ENCODE results near the gene SLC9C2.
"Not testable (repeated sequence)": the region's sequence is repeated elsewhere in the genome, so short reads cannot be mapped to it uniquely, and the experiment has no call there.

Gene SLC9C2

DNA sequence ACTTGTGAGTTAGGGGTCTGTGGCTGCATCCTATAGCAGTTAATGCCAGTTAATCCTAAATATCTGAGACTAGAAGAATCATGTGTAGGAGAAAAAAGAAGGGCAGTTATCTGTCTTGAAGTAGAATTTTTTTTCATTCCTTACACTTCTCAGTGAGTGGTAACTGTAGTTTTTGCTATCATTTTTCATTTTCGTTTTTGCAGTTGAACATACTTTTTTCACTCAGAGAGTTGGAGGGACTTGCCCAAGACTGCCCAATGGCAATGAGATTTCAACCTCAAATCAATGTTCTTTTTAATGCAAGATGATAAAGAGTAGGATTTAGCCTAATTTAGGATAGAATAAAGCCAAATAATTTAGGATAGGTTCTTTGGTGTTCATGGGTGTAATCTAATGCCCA is 120.2 kb downstream of the SLC9C2 start:
- no peak for DNase-seq

DNA sequence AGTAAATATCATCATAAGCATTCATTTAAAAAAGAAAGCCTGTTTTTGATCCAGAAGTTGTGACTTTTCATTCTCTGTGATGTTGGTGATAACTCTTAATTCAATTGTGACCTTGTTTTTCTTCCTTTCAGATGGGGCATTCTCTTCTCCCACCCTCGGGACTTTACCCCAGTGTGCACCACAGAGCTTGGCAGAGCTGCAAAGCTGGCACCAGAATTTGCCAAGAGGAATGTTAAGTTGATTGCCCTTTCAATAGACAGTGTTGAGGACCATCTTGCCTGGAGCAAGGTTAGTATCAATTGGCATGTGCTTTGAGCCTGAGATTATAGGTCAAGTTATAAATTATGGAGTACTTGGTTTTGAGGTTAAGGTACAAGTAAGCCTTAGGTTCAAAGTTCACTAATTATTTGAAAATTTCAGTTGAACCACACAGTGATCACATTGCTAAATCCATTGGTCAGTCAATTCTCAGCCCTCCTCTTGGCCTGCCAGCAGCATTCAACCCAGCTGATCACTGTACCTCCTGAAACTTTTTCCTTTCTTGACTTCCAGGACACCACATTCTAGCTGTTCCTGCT is 121.6 kb downstream of the SLC9C2 start:
- DNase-seq, result no peak

DNA sequence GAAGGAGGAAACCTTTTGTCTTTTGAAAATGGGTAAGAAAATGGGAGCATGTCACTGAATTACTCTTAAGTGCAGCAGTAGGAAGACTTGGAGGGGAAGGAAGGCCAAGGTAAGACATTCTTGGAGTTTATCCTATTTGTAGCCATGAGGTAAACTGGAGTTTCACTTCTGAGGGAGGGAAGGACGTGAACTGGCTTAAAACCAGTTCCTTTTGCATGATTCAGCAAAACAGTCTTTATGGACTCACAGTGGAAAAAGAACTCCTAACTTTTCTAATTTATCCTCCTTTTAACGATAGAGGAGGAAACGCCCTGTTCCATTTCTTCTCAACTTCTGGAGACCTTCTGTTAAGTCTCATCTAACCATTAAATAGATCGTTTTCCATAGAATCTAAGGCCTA is 123.2 kb downstream of the SLC9C2 start:
- DNase-seq, result peak; percentile 17

DNA sequence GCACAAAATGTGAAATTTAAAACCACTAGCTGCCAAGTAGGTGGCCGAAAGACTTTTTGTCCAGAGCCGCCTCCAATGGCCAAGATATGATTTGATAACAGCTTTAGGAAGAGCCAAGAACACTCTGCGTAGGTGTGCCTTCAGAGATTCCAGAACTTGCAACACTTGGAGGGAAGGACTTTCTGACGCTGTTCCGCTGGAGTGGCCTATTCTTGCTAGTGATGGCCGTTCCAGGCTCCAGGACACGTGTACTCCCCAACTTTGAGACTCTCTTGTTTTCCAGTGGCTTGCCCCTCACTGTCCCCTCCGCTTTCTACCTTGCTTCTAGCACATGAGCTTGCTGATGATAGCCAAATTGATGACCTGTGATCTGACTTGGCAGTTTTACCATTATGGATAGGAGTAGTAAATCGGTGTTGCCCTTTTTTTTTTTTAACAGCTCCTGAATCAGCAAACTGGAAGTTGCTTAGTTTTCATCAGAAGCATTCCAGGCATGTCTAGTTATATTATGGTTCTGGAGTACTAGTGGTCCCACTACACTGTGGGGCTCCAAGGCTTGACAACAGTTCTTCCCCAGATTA is 124.7 kb downstream of the SLC9C2 start:
- DNase-seq, result peak; percentile 44

DNA sequence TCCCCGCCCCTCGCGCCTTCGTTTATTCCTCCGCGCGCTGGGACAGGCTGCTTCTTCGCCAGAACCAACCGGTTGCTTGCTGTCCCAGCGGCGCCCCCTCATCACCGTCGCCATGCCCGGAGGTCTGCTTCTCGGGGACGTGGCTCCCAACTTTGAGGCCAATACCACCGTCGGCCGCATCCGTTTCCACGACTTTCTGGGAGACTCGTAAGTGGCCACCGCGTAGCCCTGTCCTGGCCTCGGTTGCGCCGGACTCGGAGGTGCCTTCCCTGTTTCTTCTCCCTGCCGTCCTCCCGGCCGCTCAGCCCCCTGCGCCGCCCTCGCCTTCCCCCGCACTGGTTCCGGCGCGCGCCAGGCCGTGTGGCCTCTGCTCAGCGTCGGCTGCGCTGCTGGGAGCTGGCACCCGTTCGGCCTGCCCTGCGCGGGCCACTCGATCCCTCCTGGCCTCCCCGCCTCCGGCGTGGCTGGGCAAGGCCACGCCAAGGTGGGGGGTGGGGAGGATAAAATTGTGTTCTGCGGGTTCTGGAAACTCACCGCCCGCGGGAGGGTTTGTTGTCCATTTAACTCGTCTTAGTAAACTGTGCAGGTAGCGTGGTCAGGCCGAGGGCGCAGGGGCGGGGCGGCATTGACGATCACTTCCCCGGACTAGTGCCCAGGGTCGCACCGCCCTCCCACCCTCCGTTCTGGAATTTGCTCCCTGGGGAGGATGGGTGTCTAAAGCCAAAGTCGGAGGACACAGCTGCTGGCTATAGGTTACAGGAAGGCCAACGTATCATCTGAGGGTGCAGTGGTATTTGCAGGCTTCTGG is 125.4 kb downstream of the SLC9C2 start, which contains the start of gene PRDX6:
Gene PRDX6 (plus strand): TSS at position 50 of the 808 bp plus-strand sequence. CDS start 63 bp downstream, at position 113.
- peak; percentile 44 for DNase-seq

DNA sequence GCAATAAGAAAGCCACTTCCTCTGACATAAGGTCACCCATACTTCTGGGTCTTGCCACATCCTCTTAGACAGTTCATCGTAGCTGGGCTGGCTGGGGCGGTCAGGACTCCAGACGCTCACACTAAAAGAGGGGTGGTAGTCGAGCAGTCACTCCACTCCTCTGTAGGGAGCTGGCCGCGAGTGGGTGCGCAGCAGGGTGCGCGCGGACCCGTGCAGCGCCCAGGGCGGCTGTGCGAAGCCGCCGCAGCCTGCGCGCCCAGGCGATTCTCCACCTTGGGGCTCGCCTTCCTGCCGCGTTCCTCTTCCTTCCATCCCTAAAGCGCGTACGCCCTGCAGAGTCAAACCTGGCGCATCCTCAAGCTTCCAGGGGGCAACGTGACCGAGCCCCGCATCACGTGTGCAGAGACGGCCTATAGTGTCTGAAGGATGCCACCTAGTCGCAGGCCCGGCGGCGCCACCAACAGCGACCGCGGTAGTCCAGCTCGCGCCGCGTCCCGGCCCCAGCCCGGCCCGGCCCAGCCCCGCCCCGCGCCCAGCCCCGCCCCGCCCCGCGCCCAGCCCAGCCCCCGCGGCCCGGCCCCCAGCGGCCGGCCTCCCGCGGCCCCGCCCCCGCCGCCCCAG is 126.1 kb downstream of the SLC9C2 start:
- DNase-seq, result peak; percentile 92

DNA sequence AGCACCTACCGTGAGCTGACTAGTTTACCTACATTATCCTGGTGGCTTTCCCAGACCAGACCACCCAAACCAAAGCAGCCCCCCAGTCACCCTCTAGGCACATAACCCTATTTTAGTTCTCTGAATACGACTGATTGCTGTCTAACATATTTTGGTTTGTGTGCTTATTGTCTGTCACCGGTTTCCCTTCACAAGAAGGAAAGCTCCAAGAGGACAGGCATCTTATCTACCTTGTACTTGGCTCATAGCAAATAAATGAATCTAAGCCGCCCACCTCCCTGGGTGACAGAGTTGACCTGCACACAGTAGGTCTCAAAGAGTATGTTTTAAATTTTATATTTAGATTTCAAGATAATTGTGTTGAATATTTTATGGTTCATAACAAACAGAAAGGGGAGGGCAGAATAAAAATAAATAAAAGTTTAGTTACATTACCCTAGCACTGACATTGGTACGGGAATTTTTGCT is 126.6 kb downstream of the SLC9C2 start:
- DNase-seq, result no peak

DNA sequence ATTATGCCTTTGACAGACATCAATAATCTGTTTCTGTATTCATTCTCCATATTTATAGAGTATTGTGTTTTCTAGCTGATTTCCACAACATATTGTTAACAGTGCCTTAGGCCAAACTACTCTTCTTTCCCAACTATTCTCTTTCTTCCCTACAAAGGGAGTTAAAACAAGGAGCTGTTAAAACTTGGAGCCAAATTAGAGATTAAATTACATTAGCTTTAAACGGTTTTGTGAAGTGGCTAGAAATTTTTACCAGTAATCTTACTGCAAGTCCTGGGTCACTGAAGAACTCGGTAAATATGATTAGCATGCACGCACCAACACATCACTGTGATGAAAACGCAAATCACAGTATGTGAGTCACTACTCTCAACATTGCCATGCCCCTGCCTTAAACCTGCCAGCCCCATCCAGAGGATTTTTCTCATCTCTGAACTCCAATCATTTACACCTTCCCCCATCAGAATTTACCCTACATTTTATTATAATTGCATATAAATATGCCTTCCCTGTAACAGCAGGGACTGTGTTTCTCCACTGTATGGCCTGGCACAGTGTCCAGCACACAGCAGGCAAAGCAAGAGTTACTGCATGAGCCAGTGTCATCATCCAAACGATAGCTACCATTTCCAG is 127.2 kb downstream of the SLC9C2 start:
- no peak for DNase-seq

DNA sequence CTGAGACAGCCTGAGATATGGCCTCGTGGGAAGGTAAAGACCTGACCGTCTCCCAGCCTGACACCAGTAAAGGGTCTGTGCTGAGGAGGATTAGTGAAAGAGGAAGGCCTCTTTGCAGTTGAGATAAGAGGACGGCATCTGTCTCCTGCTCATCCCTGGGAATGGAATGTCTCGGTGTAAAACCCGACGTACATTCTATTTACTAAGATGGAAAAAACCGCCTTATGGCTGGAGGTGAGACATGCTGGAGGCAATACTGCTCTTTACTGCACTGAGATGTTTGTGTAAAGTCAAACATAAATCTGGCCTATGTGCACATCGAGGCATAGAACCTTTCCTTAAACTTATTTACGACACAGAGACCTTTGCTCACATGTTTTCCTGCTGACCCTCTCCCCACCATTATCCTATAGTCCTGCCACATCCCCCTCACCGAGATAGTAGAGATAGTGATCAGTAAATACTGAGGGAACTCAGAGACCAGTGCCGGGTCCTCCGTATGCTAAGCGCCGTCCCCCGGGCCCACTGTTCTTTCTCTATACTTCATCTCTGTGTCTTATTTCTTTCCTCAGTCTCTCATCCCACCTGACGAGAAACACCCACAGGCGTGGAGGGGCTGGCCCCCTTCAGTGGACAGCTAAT is 128.0 kb downstream of the SLC9C2 start:
- not testable (repeated sequence) for DNase-seq

DNA sequence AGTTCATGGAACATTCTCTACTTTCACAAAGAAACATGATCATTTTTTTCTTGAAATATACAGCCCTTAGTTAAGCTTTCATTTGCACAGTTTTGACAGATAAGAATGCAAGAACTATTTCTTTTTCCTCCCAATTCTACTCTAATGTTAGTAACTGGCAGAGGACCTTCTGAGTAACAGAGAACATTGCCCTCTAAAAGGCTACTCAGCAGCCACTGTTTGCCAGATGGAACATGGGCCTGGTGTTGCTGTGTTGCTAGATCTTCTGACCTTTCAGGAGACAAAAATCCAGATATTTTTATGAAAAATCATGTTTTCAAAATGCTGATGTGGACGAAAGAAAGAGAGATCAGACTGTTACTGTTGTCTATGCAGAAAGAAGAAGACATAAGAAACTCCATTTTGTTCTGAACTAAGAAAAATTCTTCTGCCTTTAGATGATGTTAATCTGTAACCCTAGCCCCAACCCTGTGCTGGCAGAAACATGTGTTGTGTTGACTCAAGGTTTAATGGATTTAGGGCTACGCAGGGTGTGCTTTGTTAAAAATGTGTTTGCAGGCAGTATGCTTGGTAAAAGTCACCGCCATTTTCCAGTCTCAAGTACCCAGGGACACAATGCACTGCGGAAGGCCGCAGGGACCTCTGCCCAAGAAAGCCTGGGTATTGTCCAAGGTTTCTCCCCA is 128.6 kb downstream of the SLC9C2 start:
- no peak for DNase-seq

DNA sequence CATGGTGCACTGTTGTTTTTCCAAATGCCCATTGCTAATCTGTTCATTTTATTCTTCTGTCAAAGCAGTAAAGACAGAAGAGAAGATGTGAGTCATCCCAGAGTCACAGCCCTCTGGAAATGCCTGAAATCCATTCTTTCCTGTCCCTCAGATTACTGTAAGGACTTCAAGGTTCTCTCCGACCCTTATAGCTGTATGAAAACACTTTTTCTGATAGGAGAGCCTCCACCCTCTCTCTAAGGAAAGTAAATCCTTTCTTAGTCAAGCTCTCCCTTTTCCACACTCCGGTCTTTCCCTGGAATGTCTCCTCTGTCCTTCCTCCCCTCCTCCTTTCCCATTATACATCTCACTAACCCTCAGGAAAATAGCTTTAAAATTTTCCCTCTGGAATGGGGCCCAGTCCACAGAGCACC is 129.3 kb downstream of the SLC9C2 start:
- DNase-seq, result no peak

DNA sequence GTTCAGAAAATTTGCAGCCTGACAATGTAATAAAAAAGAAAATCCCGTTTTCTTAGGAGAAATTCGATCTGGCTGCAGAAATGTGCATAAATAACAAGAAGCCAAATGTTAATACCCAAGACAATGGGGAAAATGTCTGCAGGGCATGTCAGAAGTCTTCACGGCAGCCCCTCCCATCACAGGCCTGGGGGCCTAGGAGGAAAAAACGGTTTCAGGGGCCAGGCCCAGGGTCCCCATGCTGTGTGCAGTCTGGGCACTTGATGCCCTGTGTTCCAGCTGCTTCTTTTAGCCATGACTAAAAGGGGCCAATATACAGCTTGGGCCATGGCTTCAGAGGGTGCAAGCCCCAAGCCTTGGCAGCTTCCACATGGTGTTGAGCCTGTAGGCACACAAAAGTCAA is 132.3 kb downstream of the SLC9C2 start:
- no peak for DNase-seq

DNA sequence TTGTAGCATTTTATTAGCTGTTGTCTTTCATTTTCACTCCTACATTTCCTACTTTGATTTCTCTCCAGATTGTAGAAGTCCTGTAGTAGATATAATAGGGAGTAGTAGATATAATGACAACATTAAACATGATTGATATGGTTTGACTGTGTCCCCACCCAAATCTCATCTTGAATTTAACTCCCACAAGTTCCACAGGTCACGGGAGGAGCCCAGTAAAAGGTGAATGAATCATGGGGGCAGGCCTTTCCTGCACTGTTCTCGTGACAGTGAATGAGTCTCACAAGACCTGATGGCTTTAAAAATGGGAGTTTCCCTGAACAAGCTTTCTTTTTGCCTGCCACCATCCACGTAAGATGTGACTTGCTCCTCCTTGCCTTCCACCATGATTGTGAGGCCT is 133.2 kb downstream of the SLC9C2 start:
- DNase-seq, result no peak

DNA sequence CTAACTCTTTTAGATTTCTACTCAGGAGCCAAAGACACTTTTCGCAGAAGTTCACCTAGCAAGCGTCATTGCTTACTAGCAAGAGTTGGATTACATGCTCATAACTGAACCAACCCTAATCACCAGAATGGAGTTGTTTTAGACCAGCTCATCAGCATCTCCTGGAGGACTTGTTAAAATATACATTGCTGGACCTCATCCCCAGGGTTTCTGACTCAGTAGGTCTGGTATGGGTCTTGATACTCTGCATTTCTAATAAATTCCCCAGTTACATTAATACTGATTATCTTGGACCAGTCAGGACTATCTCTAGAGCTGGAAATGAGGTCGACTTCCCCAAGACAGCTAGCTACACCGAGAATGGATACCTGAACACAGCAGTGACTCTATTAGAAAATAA is 135.4 kb downstream of the SLC9C2 start:
- DNase-seq, result no peak

DNA sequence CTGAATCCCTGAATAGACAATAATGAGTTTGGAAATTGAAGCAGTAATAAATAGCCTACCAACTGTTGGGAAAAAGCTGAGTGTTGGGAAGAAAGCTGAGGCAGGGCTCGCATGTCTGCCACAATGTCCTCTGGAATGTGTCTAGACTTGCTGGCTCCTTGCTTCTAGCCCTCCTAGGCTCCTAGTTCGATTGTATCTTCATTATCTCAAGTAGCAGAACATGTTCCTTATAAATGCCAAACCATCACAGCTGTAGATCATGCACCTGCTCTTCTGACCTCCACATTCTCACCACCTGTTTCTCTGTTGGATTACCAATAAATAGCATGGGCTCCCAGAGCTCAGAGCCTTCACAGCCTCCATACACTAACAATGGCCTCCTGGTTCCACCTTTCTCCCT is 138.7 kb downstream of the SLC9C2 start:
- not testable (repeated sequence) for DNase-seq

DNA sequence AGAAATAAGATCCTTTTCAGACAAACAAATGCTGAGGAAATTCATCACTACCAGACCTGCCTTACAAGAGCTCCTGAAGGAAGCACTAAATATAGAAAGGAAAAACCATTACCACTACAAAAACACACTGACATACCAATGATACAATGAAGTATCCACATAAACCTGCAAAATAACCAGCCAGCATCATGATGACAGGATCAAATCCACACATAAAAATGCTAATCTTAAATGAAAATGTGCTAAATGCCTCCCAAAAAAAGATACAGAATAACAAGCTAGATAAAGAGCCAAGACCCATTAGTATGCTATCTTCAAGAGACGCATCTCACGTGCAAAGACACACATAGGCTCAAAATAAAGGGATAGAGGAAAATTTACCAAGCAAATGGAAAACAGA is 140.2 kb downstream of the SLC9C2 start:
- DNase-seq, result not testable (repeated sequence)

DNA sequence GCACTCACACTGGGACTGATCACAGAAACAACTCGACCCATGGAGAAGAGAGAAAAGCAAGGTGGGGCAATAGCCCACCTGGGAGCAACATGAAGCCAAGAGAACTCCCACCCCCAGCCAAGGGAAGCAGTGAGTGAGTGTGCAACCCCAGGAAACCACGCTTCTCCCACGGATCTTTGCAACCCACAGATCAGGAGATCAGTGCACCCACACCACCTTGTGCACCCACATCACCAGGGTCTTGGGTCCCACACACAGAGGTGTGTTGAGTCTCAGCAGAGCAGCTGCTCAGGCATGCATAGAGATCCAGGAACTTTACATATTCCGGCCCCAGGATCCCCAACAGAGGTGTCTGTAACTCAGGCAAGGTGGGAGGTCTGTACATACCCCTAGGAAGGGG is 143.0 kb downstream of the SLC9C2 start:
- no peak for DNase-seq

DNA sequence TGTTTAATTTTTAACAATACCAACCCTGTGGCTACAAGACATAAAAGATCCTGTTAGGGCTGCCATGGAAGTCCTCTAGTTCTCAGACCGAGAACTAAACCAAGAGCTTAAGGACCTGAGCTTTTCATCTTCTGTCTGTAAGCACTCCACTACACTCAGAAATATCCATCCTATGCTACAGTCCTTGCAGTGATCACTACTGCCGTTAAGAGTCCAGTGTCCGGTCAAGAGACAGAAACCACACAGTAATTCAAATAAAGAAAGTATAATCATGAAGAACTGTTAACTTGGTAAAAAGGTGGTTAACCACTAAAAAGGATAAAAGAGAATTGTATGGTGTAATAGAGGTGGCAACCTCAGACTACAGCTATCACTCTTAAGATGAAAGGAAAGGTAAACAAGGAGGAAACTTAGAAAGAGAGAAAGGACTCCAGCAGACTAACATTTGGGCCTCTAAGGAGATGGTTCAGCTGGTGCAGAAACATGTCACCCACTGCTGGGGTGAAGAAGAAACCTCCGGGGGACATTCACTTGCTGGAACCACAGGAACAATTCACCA is 147.8 kb downstream of the SLC9C2 start:
- DNase-seq, result no peak

DNA sequence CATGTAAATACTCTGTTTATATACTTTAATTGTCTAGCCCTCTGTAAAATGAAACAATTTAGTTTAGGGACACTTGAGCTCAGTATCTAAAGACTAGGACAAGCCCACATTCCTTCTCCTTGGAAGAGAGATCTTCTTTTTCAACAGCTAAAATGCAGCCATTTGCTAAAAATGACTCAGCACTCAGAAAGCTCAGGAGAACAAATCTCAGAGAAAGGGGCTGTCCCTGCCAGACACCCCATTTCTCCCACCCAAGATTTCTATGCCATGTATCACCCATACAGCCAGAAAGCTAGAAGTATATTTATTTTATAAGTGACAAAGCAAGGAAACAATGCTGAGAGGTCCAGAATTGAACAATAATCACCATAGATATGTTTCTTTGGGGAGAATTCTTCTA is 148.9 kb downstream of the SLC9C2 start:
- DNase-seq, result no peak

DNA sequence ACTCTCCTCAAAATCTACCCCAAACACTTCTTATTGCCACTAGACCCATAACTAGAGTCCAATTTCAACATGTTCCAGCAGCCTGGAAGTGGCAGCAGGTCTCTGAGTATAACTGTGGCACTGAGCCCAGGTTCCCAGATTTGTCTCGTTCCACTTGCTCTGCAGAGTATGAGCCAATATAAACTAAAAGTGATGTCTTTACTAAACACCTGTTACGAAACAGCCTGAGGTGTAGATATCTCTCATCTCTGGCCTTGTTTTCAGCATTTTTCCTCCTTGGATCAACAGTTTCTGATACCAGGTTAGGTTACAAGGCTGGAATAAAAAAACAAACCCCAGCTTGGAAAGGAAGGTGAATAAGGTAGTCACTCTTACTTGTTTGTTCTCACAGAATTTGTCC is 150.9 kb downstream of the SLC9C2 start:
- DNase-seq, result no peak
